B cell (primary cell): ENCODE measurements around the gene GADL1. TPM values are rescaled to one million over a fixed set of nuclear protein-coding genes. Genes with fewer than 3 reads are reported as not detected.

Experiments used
- ATAC-seq: fragments of 200-7000 bp; cut with Tn5 transposase; one replicate; pipeline ENCODE4 v1.10.0; 2021; ENCODE audit warnings: low read depth, mild to moderate bottlenecking, moderate number of reproducible peaks, moderate library complexity
- CTCF ChIA-PET: fragments of 350-600 bp; sonication (Branson Sonifier 250); formaldehyde crosslinking; loops from one replicate; lab custom pipeline; 2021; ENCODE audit warnings: antibody characterized with exemption, inconsistent platforms; lab: Charles Lee
- POLR2A ChIA-PET: fragments of 350-600 bp; sonication (Branson Sonifier 250); formaldehyde crosslinking; loops from one replicate; lab custom pipeline; 2021; ENCODE audit warnings: antibody characterized with exemption; lab: Charles Lee
- DNase-seq: peaks from one replicate; pipeline ENCODE4 v3.0.0; 2013
- H2AFZ ChIP-seq: 2 replicates; pipeline ENCODE4 v1.6.1; 2012; ENCODE audit warnings: mild to moderate bottlenecking, low read depth, low read length; ENCODE audit not compliant: insufficient read depth, poor library complexity, severe bottlenecking
- H3K27ac ChIP-seq, 2 donors: 1 replicate in 1 of 2; 2 replicates in 1 of 2; pipeline ENCODE4 v1.5.1; 2012 to 2013; ENCODE audit warnings: low read length in 2 of 2, mild to moderate bottlenecking in 2 of 2, moderate library complexity in 1 of 2
- H3K27me3 ChIP-seq, 4 experiments: fragments of 200-600 bp in 1 of 4; sonication (generic) in 1 of 4; replicated peaks in 1 of 4; 1 replicate in 2 of 4; 2 replicates in 2 of 4; pipeline versions ENCODE4 v1.6.1 to v1.7.0; 2013 to 2016; ENCODE audit warnings: low read length in 3 of 4, mild to moderate bottlenecking in 2 of 4, mixed read lengths in 1 of 4, moderate library complexity in 1 of 4; ENCODE audit not compliant: insufficient read depth in 4 of 4, control insufficient read depth in 3 of 4; ENCODE audit errors: control extremely low read depth in 1 of 4
- H3K36me3 ChIP-seq, 2 experiments: replicated peaks in 1 of 2; 1 replicate in 1 of 2; 2 replicates in 1 of 2; pipeline versions ENCODE4 v1.6.1 to v1.7.1; 2013; ENCODE audit warnings: low read length in 1 of 2; ENCODE audit not compliant: insufficient read depth in 2 of 2, control insufficient read depth in 1 of 2; ENCODE audit errors: control extremely low read depth in 1 of 2, extremely low read depth in 1 of 2
- H3K4me1 ChIP-seq, 2 donors: fragments of 200-600 bp in 1 of 2; sonication (generic) in 1 of 2; 1 replicate in 1 of 2; 2 replicates in 1 of 2; pipeline versions ENCODE4 v1.5.1 to v1.6.1; 2013 to 2017; ENCODE audit warnings: low read length in 2 of 2; ENCODE audit not compliant: control insufficient read depth in 2 of 2, insufficient read depth in 2 of 2
- H3K4me2 ChIP-seq: replicated peaks from 2 replicates; pipeline ENCODE3; 2012; ENCODE audit warnings: mild to moderate bottlenecking, low read depth, low read length; ENCODE audit not compliant: poor library complexity, severe bottlenecking
- H3K4me3 ChIP-seq, 5 experiments: fragments of 200-600 bp in 1 of 5; sonication (generic) in 1 of 5; 1 replicate in 3 of 5; 2 replicates in 2 of 5; pipeline versions ENCODE4 v1.5.1 to v1.7.0; 2011 to 2016; ENCODE audit warnings: low read length in 4 of 5, mild to moderate bottlenecking in 4 of 5, low read depth in 2 of 5, control low read depth in 1 of 5, moderate library complexity in 1 of 5; ENCODE audit not compliant: insufficient read depth in 1 of 5; ENCODE audit errors: control extremely low read depth in 1 of 5, extremely low read depth in 1 of 5
- H3K79me2 ChIP-seq: fragments of 200-600 bp; sonication (generic); one replicate; pipeline ENCODE4 v1.6.0; 2016; ENCODE audit warnings: low read length; ENCODE audit not compliant: control insufficient read depth, insufficient read depth
- H3K9ac ChIP-seq: fragments of 200-600 bp; sonication (generic); 2 replicates; pipeline ENCODE4 v1.6.1; 2017; ENCODE audit warnings: mild to moderate bottlenecking, low read length, moderate library complexity
- H3K9me3 ChIP-seq, 3 donors: one replicate each; pipeline versions ENCODE4 v1.6.1 to v1.7.1; 2013; ENCODE audit warnings: low read length in 2 of 3; ENCODE audit not compliant: control insufficient read depth in 2 of 3, insufficient read depth in 1 of 3; ENCODE audit errors: control extremely low read depth in 1 of 3
- H4K20me1 ChIP-seq: 2 replicates; pipeline ENCODE4 v1.6.0; 2012; ENCODE audit warnings: mild to moderate bottlenecking, low read length; ENCODE audit not compliant: insufficient read depth, control insufficient read depth, poor library complexity, severe bottlenecking
- H3K27ac Mint-ChIP-seq: one replicate; pipeline ENCODE4 v1.8.0; 2021; ENCODE audit warnings: mixed read lengths
- H3K27me3 Mint-ChIP-seq: one replicate; pipeline ENCODE4 v1.8.0; 2021; ENCODE audit warnings: mixed read lengths
- H3K4me1 Mint-ChIP-seq: one replicate; pipeline ENCODE4 v1.8.0; 2021; ENCODE audit warnings: mixed read lengths
- H3K4me3 Mint-ChIP-seq: one replicate; pipeline ENCODE4 v1.8.0; 2021; ENCODE audit warnings: mixed read lengths
- H3K9me3 Mint-ChIP-seq: one replicate; pipeline ENCODE4 v1.8.0; 2022; ENCODE audit warnings: mixed read lengths; ENCODE audit not compliant: insufficient read depth
- EZH2 ChIP-seq: IDR thresholded peaks from 2 replicates; pipeline ENCODE4 v1.6.1; 2012; ENCODE audit warnings: borderline replicate concordance, low read depth, mild to moderate bottlenecking, moderate library complexity, low read length; ENCODE audit not compliant: insufficient read depth, poor library complexity, severe bottlenecking
- WGBS: methylation state at CpG from one replicate; pipeline ENCODE4 v1.1.5; 2013; ENCODE audit warnings: missing lambda C conversion rate; ENCODE audit not compliant: insufficient coverage; 5-methylcytosine and 5-hydroxymethylcytosine counted together
- intact Hi-C: fragments of 100-400 bp; cut with micrococcal nuclease; formaldehyde crosslinking; loops from one replicate; pipeline ENCODE4 v1.10.0; 2022
- polyA plus RNA-seq: library from polyadenylated mRNA; depleted of rRNA; stranded (reverse); fragments of >200 nt; gene quantifications from 2 replicates; pipeline ENCODE4 v1.2.3, GENCODE V29; 2012
- total RNA-seq, 2 donors: library from RNA; stranded (reverse); fragments of 120-200 nt in 1 of 2; gene quantifications; 1 replicate in 1 of 2; 2 replicates in 1 of 2; pipeline versions ENCODE4 v1.2.3 to v1.2.4, GENCODE V29; 2013 to 2022
- TF ChIP-seq, protein P1 (sequence below): fragments of 200-600 bp; IDR thresholded peaks from one replicate; pipeline ENCODE4 v1.8.0; 2022; ENCODE audit warnings: antibody characterized with exemption, mild to moderate bottlenecking

Gene GADL1
- total and polyA plus RNA-seq, 2 donors (not counting 1 experiment from before 2014, with no cell fraction given) = not detected

- ChIA-PET CTCF (no interaction called here), POLR2A (no interaction called here)
- TF ChIP-seq EZH2 = no peak
- TF ChIP-seq, protein P1, sequence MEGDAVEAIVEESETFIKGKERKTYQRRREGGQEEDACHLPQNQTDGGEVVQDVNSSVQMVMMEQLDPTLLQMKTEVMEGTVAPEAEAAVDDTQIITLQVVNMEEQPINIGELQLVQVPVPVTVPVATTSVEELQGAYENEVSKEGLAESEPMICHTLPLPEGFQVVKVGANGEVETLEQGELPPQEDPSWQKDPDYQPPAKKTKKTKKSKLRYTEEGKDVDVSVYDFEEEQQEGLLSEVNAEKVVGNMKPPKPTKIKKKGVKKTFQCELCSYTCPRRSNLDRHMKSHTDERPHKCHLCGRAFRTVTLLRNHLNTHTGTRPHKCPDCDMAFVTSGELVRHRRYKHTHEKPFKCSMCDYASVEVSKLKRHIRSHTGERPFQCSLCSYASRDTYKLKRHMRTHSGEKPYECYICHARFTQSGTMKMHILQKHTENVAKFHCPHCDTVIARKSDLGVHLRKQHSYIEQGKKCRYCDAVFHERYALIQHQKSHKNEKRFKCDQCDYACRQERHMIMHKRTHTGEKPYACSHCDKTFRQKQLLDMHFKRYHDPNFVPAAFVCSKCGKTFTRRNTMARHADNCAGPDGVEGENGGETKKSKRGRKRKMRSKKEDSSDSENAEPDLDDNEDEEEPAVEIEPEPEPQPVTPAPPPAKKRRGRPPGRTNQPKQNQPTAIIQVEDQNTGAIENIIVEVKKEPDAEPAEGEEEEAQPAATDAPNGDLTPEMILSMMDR = no peak
- Histone ChIP-seq H3K36me3 (no peaks in the 10 kb centered on the region), H3K27ac (no peak overlapping the region), H4K20me1 (no peaks in the 10 kb centered on the region), H3K27me3 (no peaks in the 10 kb centered on the region), H3K79me2 (no peaks in the 10 kb centered on the region), H3K9ac (no peak overlapping the region), H3K4me3 (no peak overlapping the region), H3K9me3 (peaks cover 0 to 7% (median 4%) of the 10 kb centered on the region in 3 donors), H2AFZ (no peak overlapping the region), H3K4me1 (peaks cover 0 to 7% of the 10 kb centered on the region in 2 donors), H3K4me2 (no peak overlapping the region)
- ATAC-seq (no peak), DNase-seq (no peak)
- Mint-ChIP-seq H3K4me1 (peaks cover 8% of the 10 kb centered on the region), H3K9me3 (peaks cover 2% of the 10 kb centered on the region), H3K4me3 (no peak overlapping the region), H3K27ac (no peak overlapping the region), H3K27me3 (no peaks in the 10 kb centered on the region)
- intact Hi-C loops = no loop called here
- WGBS = 100% methylated on average over 1 of the region's 3 CpGs
Measured at GRCh38 chr3:30713885-30714503, 180.5 kb downstream of the GADL1 start.

GRCh38 chr3:30712991-30713390, 181.5 kb downstream of the GADL1 start:
- Histone ChIP-seq H3K4me2 (no peak overlapping the region), H2AFZ (no peak overlapping the region), H3K27ac (no peak overlapping the region), H3K27me3 (no peaks in the 10 kb centered on the region), H3K36me3 (no peaks in the 10 kb centered on the region), H3K4me3 (no peak overlapping the region), H3K4me1 (peaks cover 0 to 3% of the 10 kb centered on the region in 2 donors), H3K9ac (no peak overlapping the region), H4K20me1 (no peaks in the 10 kb centered on the region), H3K9me3 (peaks cover 0 to 7% (median 4%) of the 10 kb centered on the region in 3 donors), H3K79me2 (no peaks in the 10 kb centered on the region)
- H3K9me3 Mint-ChIP-seq = peaks cover 2% of the 10 kb centered on the region
- peaks cover 6% of the 10 kb centered on the region for H3K4me1 Mint-ChIP-seq
- POLR2A ChIA-PET = interaction anchor here (0.5 kb wide), 1 partner anchor 1057 kb away, joined by 3 read pairs; no protein-coding TSS in a partner anchor
- no CpG with 5 or more reads among the region's 4 CpGs for WGBS
- DNase-seq (no peak), ATAC-seq (no peak)
- H3K27me3 Mint-ChIP-seq = no peaks in the 10 kb centered on the region
- H3K4me3 Mint-ChIP-seq = no peak overlapping the region
- H3K27ac Mint-ChIP-seq = no peak overlapping the region
- TF ChIP-seq, protein P1 = no peak
- TF ChIP-seq EZH2 = no peak
- CTCF ChIA-PET = no interaction called here
- intact Hi-C loops = no loop called here
